Spleen (tissue), 7 donors: ENCODE measurements around the gene SPATA31C2.
"Not testable (repeated sequence)": the region's sequence is repeated elsewhere in the genome, so short reads cannot be mapped to it uniquely, and the experiment has no call there.

ENCODE experiments used
- CTCF ChIP-seq, 11 experiments: fragments of 200-600 bp in 7 of 11; fragments of 450-650 bp in 4 of 11; sonication (generic) in 4 of 11; IDR thresholded peaks in 8 of 11; conservative IDR thresholded peaks in 3 of 11; 1 replicate in 7 of 11; 2 replicates in 4 of 11; pipeline versions ENCODE4 v1.4.0 to v1.8.0; 2016 to 2021; ENCODE audit warnings: antibody characterized with exemption in 11 of 11, inconsistent platforms in 4 of 11, mild to moderate bottlenecking in 1 of 11
- POLR2A ChIP-seq, 3 donors: fragments of 450-650 bp; IDR thresholded peaks; one replicate each; pipeline ENCODE4 v1.5.1; 2017; ENCODE audit warnings: antibody characterized with exemption in 3 of 3, mild to moderate bottlenecking in 1 of 3
- donor health status: DM: no; HTN: no; CAD: no; lungs with moderate emphysema.
- donor health status: DM: no; HTN: no; CAD: no.
- donor health status: DM: no; HTN: no; CAD: no.

GRCh38 chr9:88138375-88138774 lies at the start of gene SPATA31C2:
- TF ChIP-seq CTCF (IDR thresholded peaks at IDR 0.05 in 8 of 11, conservative IDR thresholded peaks at IDR 0.05 in 3 of 11); POLR2A (IDR thresholded peaks at IDR 0.05): not testable (repeated sequence)
